Kidney tubule cell (primary cell): Measurements from ENCODE around the gene FLAD1.

Experiments used
- DNase-seq: peaks from one replicate; pipeline ENCODE4 v3.0.0-alpha.2; 2018; ENCODE audit warnings: low spot score

The FLAD1 gene

GRCh38 chr1:154952664-154953063 lies 30.5 kb upstream of the FLAD1 start:
- no peak for DNase-seq

DNA sequence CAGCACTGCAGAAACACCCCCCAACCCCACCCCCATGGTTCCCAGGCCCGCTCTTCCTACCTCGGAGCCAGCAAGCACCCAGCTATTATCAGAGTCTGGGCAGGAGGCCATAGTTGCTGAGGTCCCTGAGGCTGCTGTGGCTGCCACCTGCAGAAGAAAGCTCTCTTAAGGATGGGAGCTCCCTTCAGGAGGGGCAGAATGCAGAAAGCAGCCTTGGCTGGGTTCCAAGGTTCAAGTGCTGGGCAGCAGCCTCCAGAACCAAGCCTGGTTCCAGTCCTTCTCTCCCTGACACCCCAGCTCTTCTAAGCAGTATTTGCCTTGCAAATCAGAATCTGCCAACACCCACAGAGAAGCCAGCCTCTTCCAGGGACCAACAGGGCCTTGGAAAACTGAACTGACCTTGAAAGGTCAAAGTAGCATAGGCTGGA lies 29.5 kb upstream of the FLAD1 start:
- DNase-seq = no peak

- DNase-seq = no peak
These were observed 28.6 kb upstream of the FLAD1 start for GRCh38 chr1:154954541-154954940.

GRCh38 chr1:154955039-154955717 lies 28.0 kb upstream of the FLAD1 start:
- peak; percentile 86 for DNase-seq

GRCh38 chr1:154955718-154956543 lies 27.2 kb upstream of the FLAD1 start, which contains the start of gene PBXIP1:
PBXIP1 (minus strand) TSS chr1:154956099; CDS start chr1:154953721, 2,378 bp downstream.
- DNase-seq = peak; percentile 90

GRCh38 chr1:154956544-154956941 lies 26.6 kb upstream of the FLAD1 start:
- DNase-seq = no peak

DNA sequence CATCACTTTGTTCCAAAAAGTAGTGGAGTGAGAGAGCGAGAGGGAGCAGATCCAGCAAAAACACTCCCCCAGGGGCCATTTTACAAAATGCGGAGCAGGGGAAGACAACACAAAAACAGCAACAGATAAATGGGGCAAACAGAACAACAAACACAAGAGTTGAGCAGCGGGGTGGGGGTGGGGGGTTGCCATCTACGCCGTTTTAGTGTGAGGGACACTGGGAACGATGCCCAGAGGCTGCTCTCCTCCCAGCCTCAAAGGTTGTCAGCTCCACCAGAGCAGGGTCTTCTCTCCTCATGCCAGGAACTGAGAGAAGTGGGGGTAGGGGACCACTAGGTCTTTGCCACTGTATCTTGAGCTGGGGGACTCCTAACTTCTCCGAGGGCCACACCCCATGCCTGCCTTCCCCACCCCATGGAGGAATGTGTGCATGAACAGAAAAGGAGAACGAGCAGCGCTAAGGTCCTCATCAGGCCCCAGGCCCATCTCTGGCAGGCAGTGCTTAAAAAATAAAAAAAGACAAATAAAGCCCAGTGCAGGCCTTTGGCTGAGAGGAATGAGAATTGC lies 26.0 kb upstream of the FLAD1 start:
- DNase-seq = no peak

- no peak for DNase-seq
These were observed 25.1 kb upstream of the FLAD1 start for GRCh38 chr1:154958036-154958435.

DNA sequence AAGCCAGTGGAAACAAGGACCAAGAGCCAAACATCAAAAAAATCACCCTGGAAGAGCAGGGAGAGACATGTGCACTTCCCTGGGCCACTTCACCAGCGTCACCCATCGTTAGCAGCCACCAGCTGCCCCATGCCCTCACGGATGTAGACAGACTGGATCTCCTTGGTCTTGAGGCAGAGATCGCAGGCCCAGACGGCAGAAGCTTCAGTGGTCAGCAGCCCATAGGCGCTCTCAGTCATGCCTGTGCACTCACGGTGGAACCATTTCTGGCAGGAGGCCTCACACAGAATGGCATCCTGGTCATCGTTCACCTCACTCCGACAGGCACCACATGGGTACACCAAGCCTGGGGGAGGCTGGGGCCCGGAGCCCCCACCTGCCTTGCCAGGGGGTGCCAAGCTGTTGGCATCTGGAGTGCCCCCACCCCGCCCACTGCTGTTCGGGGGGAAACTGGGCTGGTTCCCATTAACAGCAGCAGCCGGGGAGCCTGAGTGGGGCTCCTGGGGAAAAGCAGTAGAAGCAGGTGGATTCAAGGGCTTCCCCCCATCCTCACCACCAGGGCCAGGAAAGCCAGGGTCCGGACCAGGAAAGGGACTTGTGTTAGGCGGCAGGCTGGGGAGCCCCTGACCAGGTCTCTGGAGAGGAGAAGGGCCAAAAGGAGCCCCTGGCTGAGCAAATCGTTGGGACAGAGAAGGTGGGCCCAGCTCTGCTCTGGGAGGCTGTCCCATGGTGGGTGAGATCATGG lies 24.3 kb upstream of the FLAD1 start:
- no peak for DNase-seq

GRCh38 chr1:154959426-154959780 lies 23.7 kb upstream of the FLAD1 start:
- DNase-seq = no peak

- DNase-seq = no peak
These were observed 22.6 kb upstream of the FLAD1 start for GRCh38 chr1:154960446-154961136.

DNA sequence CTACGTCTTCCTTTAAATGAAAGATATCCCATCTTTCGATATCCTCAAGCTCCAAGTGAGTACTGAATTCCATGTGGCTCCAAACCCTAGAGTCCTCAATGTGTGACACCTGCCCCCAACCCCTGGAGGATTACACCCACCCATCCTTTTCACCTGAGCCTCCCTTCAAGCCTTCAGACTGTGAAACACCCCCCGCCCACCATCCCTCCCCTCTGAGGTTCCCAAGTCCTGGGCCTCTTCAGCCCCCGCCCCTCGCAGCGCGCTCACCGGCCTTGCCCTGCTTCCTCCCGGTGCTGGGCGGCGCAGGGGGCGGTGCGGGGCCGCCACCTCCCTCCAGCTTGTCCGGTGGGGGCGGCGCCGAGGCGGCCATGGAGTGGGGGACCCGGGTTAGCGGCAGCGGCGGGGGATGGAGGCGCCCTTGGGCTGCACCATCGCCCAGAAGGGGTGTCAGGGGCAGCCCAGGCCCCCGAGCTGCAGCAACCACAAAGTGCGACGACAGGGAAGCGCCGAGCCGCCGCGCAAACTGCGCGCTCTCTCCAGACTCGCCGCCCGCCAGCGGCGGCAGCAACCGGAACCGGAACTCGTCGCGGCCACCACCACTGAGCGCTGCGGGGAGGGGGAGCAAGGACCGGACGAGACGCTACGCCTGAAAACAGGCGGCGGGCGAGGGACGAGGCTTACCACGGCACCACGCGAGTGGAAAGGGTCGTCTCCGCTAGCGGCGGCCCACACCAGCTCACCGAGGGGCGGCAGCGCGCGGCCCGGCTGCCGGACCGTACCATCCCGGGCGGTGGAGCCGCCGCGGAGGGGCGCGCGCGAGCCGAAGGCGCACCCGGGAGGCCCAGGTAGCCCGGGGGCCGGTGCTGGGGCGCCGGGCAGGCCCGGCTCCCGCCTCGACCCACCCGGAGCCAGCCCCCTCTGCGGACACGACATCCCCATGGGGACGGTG lies 21.7 kb upstream of the FLAD1 start, which contains the start of gene PYGO2:
Gene PYGO2 (minus strand): TSS at position 576 of the 949 bp plus-strand sequence. CDS start 206 bp downstream, at position 370.
- peak; percentile 79 for DNase-seq

DNA sequence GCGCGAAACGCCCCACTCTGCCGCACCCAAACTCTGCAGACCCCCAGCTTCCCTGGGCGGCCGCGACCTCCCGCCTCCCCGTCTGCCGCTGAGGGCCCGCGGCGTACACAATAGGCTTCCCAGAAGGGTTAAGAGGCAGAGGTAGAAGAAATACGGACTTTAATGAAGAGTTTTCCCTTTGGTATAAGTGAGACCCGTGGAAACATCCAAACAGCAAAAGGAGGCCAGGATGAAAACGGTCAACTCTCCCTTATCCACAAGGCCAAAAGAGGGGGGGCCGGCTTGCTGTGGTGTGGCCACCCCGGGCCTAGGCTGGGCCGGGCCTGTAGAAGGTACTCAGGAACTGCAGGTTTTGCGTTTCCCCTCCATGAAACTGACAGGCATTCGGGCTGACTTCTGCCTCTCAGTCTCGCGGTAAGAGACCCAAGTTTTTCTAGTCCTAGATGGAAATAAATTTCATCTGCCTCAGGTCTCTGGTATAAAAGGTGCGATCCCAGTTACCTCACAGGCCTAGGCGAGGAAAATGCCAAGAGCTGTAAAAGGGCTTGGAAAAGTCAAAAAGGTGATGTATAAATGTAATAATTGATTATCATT lies 20.9 kb upstream of the FLAD1 start:
- peak; percentile 37 for DNase-seq

GRCh38 chr1:154962795-154963330 lies 20.3 kb upstream of the FLAD1 start:
- no peak for DNase-seq

GRCh38 chr1:154963643-154964042 lies 19.5 kb upstream of the FLAD1 start:
- DNase-seq = no peak

DNA sequence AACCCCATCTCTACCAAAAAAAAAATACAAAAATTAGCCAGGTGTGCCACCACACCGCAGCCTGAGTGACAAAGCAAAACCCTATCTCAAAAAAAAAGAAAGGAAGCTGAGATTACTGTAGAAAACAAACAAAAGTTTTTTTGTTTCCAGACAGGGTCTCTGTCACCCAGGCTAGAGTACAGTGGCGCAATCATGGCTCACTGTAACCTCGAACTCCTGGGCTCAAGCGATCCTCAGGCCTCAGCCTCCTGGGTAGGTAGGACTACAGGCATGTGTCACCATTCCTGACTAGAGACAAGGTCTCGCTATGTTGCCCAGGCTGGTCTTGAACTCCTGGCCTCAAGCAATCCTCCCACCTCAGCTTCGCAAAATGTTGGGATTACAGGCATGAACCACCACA lies 18.8 kb upstream of the FLAD1 start:
- no peak for DNase-seq

GRCh38 chr1:154966111-154966510 lies 17.0 kb upstream of the FLAD1 start:
- no peak for DNase-seq

- DNase-seq = no peak
These were observed 15.7 kb upstream of the FLAD1 start for GRCh38 chr1:154967331-154967950.

- DNase-seq = no peak
These were observed 14.4 kb upstream of the FLAD1 start for GRCh38 chr1:154968731-154969130.
